Stimulated activated CD8-positive, alpha-beta memory T cell treated with anti-CD3 and anti-CD28 coated beads, Interleukin-15, amount 100 ng/mL, for 4 hours (primary cell): ENCODE data around the gene FBXO48.
"Not testable (repeated sequence)": the region's sequence is repeated elsewhere in the genome, so short reads cannot be mapped to it uniquely, and the experiment has no call there.

Experiments used
- DNase-seq, 2 donors: peaks; one replicate each; pipeline ENCODE4 v3.0.0-alpha.2; 2020; ENCODE audit warnings: low read depth in 2 of 2

FBXO48 gene

DNA sequence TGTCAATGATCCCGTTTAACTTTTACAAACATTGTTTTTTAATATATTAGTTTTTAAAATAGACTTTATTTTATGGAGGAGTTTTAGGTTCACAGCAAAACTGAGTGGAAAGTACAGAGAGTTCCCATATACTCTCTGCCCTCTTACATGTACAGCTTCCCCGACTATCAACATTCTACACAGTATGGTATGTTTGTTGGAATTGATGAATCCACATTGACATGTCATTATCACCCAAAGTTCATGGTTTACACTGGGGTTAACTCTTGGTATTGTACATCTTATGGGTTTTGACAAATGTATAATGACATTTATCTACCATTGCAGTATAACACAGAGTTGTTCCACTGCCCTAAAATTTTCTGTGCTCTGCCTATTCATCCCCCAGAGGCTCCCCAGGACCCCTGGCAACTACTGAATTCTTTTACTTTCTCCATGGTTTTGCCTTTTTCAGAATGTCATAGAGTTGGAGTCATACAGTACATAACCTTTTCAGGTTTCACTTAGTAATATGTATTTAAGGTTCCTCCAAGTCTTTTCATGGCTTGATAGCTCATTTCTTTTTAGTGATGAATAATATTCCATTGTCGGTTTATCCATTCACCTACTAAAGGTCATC lies 5.8 kb upstream of the FBXO48 start:
- DNase-seq, result no peak

DNA sequence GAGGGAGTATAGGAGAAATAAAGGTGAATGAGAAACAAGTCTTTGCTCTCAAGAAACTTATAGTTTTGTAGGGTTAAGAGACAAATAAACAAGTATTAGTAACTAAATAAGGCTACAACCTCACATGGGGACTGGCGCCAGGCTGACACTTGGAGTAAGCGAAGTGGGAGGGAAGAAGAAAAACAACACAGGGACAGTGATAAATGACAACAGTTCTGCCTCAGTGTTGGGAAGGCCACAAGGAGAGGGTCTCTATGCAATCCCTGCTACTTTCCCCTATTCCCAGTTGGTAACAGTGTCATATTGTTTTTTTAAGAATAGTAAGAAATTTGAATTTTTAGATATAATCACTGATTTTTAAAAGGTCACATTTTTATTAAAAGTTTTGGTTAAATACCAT lies 4.3 kb upstream of the FBXO48 start:
- DNase-seq, result no peak

GRCh38 chr2:68469935-68470334 lies 2.8 kb upstream of the FBXO48 start:
- DNase-seq, result no peak

GRCh38 chr2:68468801-68469200 lies 1.7 kb upstream of the FBXO48 start:
- no peak for DNase-seq

DNA sequence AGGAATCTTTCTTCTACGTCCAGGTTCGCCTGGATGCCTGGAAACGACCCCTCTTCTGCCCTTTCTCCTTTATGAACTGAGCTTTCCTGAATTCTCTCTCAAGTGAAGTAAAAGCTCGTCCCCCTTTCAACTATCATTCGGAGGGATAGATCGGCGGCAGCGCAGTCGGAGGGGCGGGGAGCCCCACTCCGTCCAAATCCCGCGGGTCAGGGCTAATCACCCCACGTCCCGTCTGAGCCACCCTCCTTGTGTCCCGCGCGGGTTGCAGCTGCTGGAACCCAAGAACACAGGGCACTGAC lies 367 bp downstream of the FBXO48 start:
- DNase-seq, result no peak

DNA sequence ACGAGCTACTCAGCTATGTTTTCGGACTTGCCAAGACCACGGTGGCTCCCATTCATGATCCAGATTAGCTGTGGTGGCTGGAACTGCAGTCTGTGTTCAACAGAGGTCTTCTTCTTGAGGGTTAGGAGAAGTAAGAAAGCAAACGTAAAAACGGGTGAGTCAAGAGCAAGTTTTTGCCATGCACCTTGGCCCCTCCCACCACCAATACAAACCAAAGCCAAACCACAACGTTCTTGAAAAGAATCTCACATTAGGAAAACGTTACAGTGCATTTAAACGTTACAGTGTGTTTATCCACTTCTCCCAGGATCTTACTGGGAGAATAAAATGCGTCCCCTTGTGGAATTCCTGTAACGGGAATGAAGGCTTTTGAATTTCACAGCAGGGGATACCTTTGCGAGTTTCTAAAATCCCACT lies 725 bp downstream of the FBXO48 start:
- DNase-seq, result peak; percentile 21 to 46

- peak in 1 of 2 donors; percentile 28 for DNase-seq
Observed at GRCh38 chr2:68465081-68465916, 1.8 kb downstream of the FBXO48 start.

DNA sequence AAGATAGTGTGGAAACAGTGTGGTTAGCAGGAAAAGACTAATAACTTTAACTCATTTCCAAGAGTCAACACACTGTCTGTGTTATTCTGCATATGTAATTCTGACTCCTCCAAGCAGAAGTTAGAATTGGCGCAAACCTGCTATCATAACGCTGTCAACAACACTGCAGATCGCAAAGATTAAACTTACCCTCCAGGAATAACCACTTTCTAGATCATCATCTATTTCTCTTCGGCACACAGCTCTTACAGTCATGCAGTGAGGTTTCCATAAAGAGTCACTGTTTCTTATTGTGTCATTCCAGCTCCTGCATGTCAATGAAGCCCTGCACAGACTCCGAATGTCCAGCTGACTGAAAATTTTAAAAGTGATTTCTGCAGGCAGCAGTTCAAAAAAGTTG lies 2.4 kb downstream of the FBXO48 start:
- DNase-seq, result no peak

DNA sequence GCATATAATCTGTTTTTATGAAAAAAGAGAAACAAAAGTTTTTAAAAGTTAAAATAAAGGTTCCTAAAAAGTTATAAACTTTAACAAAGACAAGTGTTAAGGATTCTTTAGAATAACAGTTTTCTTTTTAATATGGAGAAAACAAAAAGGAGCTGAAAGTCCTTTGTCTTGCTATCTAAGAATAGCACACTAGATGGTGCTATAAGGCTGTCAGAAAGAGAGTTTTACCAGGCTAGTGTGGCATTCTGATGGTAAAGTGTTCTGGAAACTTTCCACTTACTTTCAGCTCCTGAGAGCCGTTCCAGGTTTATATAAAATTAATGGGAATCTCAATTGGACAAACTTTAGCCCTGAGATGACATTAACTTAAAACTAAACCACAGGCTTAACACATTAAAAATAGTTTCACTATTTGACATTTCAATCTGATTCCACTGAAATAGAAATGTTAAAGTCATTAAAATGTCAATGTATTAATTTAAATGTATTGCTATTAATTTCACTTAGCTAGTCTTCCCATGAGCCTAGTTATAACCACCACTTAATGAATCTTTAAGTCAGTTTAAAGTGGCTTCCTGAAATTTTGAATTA lies 3.7 kb downstream of the FBXO48 start:
- no peak for DNase-seq

DNA sequence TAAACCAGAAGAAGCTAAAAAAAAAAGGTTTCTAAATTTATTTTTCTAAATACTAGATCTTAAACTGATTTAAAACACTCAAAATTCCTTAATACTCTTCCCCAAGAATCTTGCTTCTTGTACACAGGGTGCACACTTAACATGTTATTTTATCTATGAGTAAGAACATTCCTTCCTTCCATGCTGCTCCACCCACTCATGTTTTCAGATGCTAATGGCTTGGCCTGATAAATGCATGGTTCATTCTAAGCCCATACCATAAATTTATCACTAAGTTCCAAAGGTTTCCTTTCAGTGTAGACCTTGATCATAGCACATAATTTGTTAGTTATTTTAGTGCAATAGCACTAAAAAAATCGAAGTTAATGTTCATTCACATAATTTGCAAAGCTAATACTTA lies 8.1 kb downstream of the FBXO48 start:
- DNase-seq, result no peak

GRCh38 chr2:68456198-68456597 lies 10.9 kb downstream of the FBXO48 start:
- DNase-seq, result no peak

DNA sequence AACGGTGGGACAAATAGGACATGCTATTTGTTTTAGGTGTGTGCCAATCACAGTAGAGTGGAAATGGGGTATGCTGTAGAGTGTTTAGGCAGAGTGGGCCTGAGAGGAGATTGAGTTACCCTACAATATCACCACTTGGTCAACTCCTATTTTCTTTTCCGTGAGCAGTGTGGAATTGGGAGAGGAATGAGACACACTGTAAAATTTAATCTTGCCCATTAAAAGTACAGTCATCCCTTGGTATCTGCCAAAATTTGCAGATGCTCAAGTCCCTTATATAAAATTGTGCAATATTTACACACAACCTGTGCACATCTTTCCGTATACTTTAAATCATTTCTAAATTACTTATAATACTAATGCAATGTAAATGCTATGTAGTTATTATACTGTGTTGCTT lies 12.4 kb downstream of the FBXO48 start:
- no peak for DNase-seq

- DNase-seq, result no peak
Observed at GRCh38 chr2:68453761-68454360, 13.2 kb downstream of the FBXO48 start.

DNA sequence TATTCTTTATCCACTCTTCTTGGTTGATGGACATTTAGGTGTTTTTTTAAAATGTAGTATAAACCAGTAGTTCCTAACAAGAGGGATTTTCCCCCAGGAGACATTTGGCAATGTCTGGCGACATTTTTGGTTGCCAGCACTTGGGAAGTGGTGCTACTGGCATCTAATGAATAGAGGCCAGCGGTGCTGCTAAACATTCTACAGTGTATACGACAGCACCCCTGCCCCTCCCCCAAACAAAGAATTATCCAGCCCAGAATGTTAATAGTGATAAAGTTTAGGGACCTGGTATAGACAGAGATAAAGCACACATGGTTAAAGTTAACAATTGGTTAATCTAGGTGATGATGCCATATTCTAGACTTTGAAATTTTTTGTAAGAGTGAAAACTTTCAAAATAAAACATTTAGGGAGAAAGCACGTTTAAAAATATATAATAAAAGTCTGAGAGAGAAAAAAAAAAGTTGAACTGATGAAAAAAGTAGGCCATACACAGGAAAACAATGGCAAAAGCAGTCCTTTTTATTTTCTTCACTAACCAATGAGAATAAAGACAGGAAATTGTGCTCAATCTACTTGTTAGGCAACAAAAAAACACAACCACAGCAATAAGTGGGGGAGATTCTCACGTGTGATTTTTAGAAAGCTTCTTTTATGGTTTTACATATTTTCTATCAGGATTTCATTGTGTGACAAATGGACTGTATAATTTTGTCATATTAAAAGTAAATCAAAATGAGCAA lies 14.8 kb downstream of the FBXO48 start:
- no peak for DNase-seq

DNA sequence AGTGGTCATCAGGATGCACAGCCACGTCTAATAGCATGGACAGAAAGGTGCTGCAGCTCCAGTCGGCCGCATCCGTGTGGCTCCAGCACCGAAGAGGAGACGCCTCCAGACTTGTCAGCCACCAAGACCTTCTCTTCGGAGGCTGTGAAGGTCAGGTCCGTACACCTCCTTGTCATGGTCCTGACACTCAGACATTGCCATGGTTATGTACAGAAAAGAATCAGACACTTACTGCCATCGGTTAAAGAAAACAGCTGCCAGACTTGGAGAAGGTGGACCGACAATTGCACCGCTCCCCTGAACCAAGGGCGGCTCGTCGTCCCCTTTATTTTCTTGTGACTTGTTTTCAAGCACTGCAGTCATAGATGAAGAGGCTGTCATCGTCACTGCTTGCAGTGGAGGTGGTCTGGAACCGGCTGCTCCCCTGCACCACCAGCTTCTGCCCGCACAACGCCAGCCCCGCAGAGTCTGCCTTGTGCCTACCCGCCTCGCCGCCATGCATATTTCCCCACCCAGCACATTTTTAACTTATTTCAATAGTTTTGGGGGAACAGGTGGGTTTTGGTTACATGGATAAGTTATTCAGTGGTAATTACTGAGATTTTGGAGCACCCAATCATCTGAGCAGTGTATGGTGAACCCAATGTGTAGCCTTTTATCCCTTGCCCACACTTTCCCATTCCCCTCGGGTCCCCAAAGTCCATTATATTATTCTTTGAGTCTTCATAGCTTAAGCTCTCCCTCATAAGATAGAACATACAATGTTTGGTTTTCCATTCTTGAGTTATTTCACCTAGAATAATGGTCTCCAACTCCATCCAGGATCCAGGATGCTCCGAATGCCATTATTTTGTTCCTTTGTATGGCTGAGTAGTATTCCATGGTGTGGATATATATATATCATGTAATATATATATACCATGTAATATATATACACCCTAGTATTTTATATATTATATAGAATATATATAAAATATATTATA lies 18.1 kb downstream of the FBXO48 start:
- no peak for DNase-seq

DNA sequence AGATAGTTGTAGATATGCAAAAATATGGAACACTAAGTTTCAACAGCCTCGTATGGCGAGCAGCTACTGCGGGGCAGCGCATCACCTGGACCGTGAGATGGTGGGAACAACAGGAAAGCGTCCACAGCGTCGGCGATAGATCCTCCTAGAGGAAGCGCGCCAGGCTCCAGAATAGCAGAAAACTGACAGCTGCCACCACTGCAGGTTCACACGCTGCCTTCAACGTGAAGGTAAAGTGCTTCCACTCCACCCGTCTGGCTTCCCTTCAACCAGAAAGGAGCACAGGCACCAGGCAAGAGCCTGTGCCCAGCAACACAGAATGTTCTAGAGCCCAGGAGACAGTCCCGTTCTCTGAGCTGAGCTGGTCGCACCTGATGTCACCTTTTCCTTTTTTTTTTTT lies 20.0 kb downstream of the FBXO48 start:
- DNase-seq, result no peak

DNA sequence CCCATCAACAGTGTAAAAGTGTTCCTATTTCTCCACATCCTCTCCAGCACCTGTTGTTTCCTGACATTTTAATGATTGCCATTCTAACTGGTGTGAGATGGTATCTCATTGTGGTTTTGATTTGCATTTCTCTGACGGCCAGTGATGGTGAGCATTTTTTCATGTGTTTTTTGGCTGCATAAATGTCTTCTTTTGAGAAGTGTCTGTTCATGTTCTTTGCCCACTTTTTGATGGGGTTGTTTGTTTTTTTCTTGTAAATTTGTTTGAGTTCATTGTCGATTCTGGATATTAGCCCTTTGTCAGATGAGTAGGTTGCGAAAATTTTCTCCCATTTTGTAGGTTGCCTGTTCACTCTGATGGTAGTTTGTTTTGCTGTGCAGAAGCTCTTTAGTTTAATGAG lies 20.7 kb downstream of the FBXO48 start:
- DNase-seq, result not testable (repeated sequence)

GRCh38 chr2:68441994-68442322 lies 25.1 kb downstream of the FBXO48 start:
- DNase-seq, result no peak

GRCh38 chr2:68441179-68441993 lies 25.7 kb downstream of the FBXO48 start:
- DNase-seq, result peak; percentile 54 to 76
